Thoracic aorta (tissue), 2 donors: ENCODE measurements around the gene HOXB1. TPM values are rescaled to one million over a fixed set of nuclear protein-coding genes. Genes with fewer than 3 reads are reported as not detected.

Experiments used
- ATAC-seq: fragments of 150-250 bp; one replicate; pipeline ENCODE4 v1.8.0; 2017; ENCODE audit warnings: low read depth; ENCODE audit not compliant: insufficient number of reproducible peaks, low FRiP score
- DNase-seq: peaks from one replicate; pipeline ENCODE4 v3.0.0-alpha.2; 2020; ENCODE audit warnings: low spot score
- H3K27ac ChIP-seq, 2 donors: fragments of 200-600 bp; sonication (generic); 1 replicate in 1 of 2; 2 replicates in 1 of 2; pipeline ENCODE4 v1.5.1; 2016; ENCODE audit warnings: mild to moderate bottlenecking in 2 of 2, moderate library complexity in 2 of 2
- H3K27me3 ChIP-seq: fragments of 200-600 bp; sonication (generic); replicated peaks from 2 replicates; pipeline ENCODE4 v1.6.0; 2016; ENCODE audit warnings: mild to moderate bottlenecking; ENCODE audit not compliant: insufficient read depth
- H3K36me3 ChIP-seq: fragments of 200-600 bp; sonication (generic); one replicate; pipeline ENCODE4 v1.5.1; 2016
- H3K4me1 ChIP-seq, 2 donors: fragments of 200-600 bp; sonication (generic); 1 replicate in 1 of 2; 2 replicates in 1 of 2; pipeline versions ENCODE4 v1.5.1 to v1.6.0; 2016; ENCODE audit warnings: low read depth in 2 of 2, mild to moderate bottlenecking in 1 of 2; ENCODE audit not compliant: control insufficient read depth in 1 of 2
- H3K4me3 ChIP-seq: fragments of 200-600 bp; sonication (generic); 2 replicates; pipeline ENCODE4 v1.5.1; 2016; ENCODE audit warnings: mild to moderate bottlenecking
- H3K9me3 ChIP-seq: fragments of 200-600 bp; sonication (generic); 2 replicates; pipeline ENCODE4 v1.5.1; 2016
- total RNA-seq, 2 donors: library from RNA; depleted of rRNA; stranded (reverse); fragments of >200 nt; gene quantifications; one replicate each; pipeline versions ENCODE4 v1.1.0 to v1.2.3, GENCODE V29; 2016
- TF ChIP-seq, protein P1 (sequence below): fragments of 200-600 bp; sonication (generic); IDR thresholded peaks from one replicate; pipeline ENCODE4 v1.5.1; 2019; ENCODE audit warnings: antibody characterized with exemption

HOXB1 gene
- total RNA-seq, 2 donors from 2014 or later = not detected

DNA sequence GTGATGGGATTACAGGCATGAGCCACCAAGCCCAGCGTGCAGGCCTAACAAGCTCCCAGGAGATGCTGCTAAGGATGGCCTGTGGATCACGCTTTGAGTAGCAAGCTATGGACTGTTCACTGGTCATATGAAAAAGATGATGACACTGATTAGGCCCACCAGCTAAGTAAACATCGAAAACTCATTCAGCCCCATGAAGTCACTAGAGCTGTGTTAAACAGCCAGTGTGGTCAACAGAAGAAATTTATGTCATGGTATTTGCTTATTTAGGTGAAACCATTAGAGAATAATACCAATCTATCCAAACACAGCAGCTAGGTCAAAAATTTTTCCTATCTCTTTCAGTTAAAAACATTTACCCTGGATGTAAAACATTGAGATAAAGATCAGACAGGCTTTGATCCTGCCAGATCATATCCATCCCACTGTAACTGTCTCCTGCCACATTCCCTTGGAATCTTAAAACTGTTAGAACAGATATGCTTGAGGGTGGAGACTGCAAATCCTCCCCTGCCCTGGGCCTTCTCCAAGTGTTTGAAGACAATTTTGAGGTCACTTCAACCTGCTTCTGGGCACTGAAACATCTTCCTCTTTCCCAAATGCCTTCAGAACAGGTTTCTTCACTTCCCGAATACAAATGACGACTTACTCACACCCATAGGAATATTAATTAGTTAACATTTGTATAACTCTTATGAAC lies 30.9 kb downstream of the HOXB1 start:
- no peak for DNase-seq
- TF ChIP-seq, protein P1, sequence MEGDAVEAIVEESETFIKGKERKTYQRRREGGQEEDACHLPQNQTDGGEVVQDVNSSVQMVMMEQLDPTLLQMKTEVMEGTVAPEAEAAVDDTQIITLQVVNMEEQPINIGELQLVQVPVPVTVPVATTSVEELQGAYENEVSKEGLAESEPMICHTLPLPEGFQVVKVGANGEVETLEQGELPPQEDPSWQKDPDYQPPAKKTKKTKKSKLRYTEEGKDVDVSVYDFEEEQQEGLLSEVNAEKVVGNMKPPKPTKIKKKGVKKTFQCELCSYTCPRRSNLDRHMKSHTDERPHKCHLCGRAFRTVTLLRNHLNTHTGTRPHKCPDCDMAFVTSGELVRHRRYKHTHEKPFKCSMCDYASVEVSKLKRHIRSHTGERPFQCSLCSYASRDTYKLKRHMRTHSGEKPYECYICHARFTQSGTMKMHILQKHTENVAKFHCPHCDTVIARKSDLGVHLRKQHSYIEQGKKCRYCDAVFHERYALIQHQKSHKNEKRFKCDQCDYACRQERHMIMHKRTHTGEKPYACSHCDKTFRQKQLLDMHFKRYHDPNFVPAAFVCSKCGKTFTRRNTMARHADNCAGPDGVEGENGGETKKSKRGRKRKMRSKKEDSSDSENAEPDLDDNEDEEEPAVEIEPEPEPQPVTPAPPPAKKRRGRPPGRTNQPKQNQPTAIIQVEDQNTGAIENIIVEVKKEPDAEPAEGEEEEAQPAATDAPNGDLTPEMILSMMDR = no peak
- Histone ChIP-seq H3K4me1 (no peaks in the 10 kb centered on the region), H3K36me3 (no peaks in the 10 kb centered on the region), H3K27me3 (no peaks in the 10 kb centered on the region), H3K4me3 (no peak overlapping the region), H3K9me3 (no peaks in the 10 kb centered on the region), H3K27ac (no peak overlapping the region)
- ATAC-seq = no peak

DNA sequence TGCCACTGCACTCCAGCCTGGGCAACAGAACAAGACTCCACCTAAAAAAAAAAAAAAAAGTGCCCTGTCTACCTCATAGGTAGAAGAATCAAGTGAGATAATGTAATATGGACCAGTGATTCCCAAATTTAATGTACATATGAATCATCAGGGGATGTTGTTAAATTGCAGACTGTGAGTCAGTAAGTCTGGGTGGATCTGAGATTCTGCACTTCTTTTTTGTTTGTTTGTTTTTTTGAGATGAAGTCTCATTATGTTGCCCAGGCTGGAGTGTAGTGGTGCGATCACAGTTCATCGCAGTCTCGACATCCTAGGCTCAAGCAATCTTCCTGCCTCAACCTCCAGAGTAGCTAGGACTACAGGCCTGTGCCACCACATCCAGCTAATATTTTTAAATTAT lies 31.6 kb downstream of the HOXB1 start:
- H3K27me3 ChIP-seq = no peaks in the 10 kb centered on the region
- no peaks in the 10 kb centered on the region for H3K36me3 ChIP-seq
- H3K4me3 ChIP-seq = no peak overlapping the region

DNA sequence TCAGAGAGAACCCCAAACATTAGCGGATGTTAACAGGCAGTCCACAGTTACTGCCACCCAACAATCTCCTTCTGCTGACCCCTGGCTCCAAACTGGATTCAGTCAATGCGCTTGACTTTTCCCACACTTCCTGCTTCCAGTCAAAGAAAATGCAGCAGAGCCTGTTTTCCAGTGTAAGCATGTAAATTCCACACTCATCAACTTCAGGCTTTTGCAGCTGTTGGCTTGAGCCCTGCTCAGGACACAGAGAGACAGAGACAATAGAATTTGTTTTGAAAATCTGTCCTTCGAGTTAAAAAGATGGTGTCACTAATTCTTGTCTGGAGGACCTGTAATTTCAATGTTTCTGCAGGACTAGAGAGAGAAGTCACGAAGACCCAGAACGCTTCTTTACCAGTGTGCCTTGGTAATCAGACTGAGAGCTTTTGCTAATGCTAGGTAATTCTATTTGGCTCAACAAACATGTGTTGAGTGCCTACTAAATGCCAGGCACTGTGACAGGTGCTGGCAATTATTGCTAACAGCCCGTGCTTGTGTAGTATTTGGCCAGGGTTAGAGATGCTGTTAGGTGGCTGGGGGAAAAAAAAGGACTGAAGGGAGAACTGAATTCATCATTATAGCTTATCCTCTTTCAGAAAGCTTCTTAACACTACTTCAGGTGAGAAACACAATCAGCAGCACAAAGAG lies 32.5 kb downstream of the HOXB1 start:
- TF ChIP-seq, protein P1 = no peak
- H3K27me3 ChIP-seq = no peaks in the 10 kb centered on the region

More for the DNA sequence above, 31.6 kb downstream of the HOXB1 start:
- Histone ChIP-seq H3K27ac (no peak overlapping the region), H3K4me1 (peaks cover 0 to 6% of the 10 kb centered on the region in 2 donors), H3K9me3 (no peaks in the 10 kb centered on the region)
- ATAC-seq = no peak
- no peak for DNase-seq
- TF ChIP-seq, protein P1 = no peak

DNA sequence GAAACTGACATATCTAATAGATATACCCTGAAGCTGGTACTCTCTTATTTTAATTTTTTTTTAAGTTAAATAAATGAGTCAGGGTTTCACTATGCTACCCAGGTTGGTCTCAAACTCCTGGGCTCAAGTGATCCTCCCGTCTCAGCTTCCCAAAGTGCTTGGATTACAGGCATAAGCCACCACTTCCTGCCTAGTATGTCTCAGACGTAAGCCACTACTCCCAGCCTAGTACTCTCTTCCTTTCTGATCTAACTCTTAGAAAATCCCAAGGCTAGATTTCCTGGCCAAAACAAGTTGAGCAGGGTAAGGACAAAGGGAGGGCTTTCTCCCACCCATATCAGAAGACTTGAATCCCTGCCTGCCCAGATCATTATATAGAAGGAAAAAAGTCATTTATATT lies 33.7 kb downstream of the HOXB1 start:
- Histone ChIP-seq H3K36me3 (no peaks in the 10 kb centered on the region), H3K27ac (no peak overlapping the region), H3K4me1 (peaks cover 0 to 17% of the 10 kb centered on the region in 2 donors), H3K9me3 (no peaks in the 10 kb centered on the region), H3K27me3 (no peaks in the 10 kb centered on the region), H3K4me3 (no peak overlapping the region)
- DNase-seq (no peak), ATAC-seq (no peak)
- TF ChIP-seq, protein P1 = no peak

More for the DNA sequence above, 32.5 kb downstream of the HOXB1 start:
- Histone ChIP-seq H3K27ac (no peak overlapping the region), H3K4me3 (no peak overlapping the region), H3K36me3 (no peaks in the 10 kb centered on the region), H3K9me3 (no peaks in the 10 kb centered on the region), H3K4me1 (peaks cover 0 to 10% of the 10 kb centered on the region in 2 donors)
- no peak for ATAC-seq
- DNase-seq = no peak

DNA sequence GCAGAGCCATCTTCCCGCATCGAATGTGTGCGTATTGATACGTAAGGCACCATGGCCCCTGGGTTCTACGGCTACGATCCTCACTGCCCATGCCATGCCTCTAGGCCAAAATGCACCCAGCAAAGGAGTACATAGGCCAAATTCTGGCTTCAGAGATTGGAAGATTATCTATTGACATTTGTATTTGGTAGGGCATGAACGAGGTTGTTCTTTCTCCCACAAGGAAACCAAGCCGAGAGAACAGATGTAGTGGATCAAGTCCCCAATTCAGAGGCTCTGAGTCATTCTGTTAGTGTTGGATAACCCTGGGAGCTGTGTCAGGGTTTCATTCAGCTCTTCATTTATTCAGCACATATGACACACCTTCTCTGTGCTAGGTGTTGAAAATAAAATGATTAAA lies 36.5 kb downstream of the HOXB1 start:
- H3K9me3 ChIP-seq = no peaks in the 10 kb centered on the region
- no peak overlapping the region for H3K27ac ChIP-seq
- no peak for ATAC-seq
- H3K4me3 ChIP-seq = no peak overlapping the region
- no peaks in the 10 kb centered on the region for H3K36me3 ChIP-seq
- no peak for DNase-seq
- TF ChIP-seq, protein P1 = no peak
- no peaks in the 10 kb centered on the region for H3K27me3 ChIP-seq
- H3K4me1 ChIP-seq = peaks cover 0 to 17% of the 10 kb centered on the region in 2 donors
